ENCODE results near the gene OR8G5.

The OR8G5 gene

DNA sequence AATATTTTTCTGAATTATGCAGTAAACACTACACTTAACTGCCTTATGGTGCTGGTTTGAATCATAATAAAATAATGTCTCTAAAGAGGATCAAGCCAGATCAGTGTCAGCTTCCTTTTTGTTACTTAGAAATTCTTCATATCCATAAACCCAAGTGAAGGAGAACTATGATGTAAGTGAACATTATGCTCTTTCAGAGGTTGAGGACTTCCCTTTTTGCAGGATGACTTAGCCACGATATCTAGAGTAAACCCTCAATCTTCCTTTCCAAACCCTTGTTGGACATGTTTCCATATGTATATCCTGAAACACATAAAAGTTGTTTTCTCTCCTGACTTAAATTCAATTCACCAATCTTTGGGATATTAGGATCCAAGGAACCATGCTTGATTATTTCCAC lies 38.5 kb downstream of the OR8G5 start:
- DNase-seq, result no peak

DNA sequence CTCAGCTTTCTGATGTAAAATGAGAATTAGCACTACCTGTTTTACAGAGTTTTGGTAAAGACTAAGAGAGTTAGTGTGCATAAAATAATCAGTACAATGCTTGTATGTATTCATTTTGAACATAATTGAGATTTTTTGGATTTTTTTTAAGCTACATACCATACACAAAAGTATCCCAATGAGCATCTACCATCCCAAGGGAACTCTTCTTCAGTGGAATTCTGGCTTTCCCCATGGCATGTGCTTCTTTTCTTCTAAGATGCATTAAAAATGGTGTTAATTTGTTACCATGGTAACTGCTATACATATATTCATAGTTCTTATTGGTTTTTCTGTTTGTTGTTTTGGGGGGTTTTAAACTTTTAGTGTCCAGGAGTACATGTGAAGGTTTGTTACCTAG lies 39.8 kb downstream of the OR8G5 start:
- DNase-seq, result no peak

DNA sequence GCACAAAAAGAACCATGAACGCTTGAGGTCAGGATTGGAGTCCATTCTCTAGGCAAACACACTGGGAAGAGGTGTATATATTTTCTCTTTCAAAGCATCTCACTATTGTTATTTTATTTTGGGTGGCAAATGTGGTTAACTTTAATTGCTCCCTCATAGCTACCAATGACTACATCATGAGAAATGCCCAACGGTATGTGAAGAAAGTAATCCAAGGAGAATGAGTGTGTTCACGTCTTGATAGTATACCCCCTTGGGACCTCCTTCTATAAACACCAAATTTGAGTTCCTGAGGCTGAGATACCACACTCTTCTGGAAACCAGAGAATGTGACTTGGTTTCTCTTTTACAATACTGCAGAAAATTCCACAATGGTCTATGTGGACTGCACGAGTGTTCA lies 41.7 kb downstream of the OR8G5 start:
- no peak for DNase-seq

DNA sequence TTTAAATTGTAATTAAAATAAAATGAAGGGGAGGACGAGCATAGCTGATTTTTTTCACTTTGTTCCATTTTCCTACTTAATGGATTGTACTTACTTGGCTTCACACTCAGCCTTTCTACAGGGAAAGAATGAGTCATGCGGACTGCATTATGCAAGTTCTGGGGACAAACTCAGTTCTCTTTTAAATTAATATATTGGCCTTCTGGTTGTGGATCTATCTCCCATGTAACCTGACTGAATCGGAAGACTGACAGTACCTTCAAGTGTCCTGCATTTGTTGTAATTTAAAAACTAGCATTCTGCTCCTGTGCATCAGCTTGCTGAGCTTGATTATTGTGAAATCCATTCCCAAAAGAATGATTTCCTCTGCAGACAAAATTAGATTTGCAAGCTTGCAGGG lies 45.4 kb downstream of the OR8G5 start:
- no peak for DNase-seq

DNA sequence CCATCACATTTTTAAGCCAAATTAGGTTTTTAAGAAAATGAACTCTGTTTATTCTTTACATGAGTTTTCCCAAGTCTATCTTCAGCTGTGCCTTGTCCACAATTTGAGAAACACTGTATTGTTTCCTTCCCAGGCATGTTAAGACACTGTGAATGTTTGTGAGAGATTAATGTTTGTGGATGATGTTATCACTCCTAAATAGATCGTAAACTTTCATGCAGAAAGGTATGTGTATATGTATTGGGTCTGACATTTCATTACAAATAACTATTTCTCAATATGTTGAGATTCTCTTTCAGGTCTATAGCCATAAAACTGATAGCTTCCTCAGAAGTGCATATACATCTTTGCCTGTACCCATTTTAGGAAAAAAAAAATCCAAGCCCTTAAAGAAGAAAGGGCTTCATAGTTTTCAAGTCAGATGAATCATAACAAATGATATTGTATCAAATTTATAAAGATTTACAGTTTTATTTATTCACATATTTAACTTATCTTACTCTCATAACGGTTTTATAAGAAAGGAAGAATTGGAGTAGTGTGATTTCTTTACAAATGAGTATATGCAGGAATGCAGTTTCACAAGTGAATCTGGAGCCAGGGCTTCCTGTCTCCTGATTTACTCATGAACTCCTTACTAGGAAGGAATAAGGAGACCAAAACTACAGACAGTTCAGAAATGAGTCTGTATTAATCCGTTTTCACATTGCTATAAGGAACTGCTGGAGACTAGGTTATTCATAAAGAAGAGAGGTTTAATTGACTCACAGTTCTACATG lies 46.4 kb downstream of the OR8G5 start:
- no peak for DNase-seq

DNA sequence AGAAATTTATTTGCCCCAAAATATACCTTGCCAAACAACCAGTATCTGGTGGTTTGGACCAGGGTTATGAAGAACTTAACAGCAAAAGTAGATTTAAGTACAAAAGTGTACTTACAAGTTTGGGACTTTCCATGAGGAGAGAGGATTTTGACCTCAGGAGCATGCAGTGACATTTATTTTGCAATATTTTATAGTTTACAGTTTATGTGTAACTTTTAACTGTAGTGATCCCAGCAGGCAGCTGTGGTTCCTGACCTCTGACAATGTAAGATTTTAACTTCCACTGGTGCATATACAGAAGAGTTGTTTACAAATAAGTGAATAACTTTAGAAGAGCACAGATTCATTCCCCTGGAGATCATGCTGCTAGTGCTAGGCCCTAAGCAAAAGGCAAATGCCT lies 50.9 kb downstream of the OR8G5 start:
- no peak for DNase-seq

DNA sequence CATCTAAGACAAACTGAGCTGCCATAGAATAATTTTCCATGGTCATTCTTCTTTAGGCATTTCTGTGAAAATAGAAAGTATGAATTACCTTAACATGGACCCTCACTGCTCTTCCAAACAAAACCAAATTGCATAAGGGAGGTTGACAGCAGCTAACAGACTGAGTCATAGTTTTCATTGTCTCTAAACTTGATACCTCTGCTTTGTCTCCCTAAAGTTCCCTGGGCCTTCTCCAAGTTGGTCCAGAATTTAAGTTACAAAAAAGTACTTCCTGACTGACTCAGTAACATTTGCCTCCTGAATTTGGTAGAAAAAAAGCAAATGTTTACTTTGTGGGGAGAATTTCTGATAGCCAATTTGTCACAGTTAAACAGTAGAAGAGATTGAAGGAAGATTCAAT lies 54.5 kb downstream of the OR8G5 start:
- DNase-seq, result no peak

DNA sequence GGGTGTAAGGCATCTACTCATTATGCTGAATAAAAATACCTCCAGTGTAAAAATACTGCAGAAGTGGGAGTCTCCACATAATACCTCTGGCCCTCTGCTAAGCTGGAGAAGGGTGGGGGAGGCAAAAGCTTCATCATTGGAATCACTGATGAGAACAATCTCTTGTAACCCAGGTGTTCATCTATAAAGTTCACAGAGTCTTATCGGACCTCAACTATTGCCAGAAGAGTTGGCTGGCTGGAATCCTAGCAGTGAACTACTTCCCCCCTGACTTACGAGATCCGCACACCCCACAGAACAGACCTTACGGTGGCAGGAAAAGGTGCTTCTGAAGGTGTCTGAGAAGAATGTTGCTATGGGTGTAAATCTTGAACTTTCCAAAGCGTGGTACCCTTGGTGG lies 55.1 kb downstream of the OR8G5 start:
- DNase-seq, result no peak

DNA sequence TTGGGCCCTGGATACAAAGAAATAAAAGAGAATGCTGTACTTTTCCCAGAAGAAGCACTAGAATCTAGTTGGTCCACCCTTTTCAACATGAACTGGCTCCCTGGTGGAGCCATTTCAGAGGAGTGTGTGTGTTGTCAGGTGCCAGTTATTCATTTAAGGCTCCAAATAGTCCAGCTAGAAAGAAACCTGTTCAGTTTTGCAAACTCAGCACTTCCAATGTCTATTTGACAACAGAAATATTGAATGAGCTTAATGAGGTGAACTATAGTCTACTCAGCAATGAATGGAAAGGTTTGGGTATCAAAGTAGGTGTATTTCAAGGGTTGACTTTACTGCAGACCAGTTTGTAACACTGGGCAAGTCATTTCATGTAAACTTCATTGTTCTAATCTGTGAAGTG lies 55.5 kb downstream of the OR8G5 start:
- DNase-seq, result no peak

DNA sequence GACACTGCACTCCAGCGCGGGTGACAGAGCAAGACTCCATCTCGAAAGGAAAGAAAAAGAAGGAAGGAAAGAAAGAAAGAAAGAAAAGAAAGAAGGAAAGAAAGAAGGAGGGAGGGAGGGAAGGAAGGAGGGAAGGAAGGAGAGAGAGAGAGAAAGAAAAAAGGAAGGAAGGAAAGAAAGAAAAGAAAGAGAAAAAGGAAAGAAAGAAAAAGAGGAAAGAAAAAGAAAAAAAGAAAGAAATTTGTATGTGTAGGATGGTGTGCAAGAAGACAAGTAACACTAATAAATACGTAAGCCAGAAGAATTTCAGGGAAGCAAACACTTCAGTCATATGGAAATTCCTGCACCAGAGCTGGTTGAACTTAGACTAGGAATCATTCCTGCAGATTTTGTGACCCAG lies 57.0 kb downstream of the OR8G5 start:
- DNase-seq, result no peak

DNA sequence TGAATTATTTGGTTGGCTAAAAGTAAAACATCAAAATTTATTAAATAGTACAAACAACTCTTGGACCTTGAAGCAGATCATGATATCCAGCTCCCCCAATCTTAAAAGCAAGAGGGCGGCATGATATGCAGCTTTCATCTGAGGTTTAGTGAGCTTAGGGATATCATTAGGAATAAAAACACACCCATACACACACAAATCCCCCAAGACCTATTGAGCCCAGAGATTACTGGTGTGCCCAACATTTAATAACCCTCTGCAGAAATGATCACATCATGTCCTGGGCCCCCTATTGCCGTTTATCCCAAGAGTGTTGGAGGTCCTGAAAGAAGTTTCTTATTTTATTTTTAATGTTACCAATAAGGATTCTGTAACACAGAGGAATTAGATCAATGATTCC lies 57.7 kb downstream of the OR8G5 start, which contains the start of gene OR8D1:
Gene OR8D1 (minus strand): TSS at position 101 of the 400 bp plus-strand sequence. CDS start 3,183 bp downstream, outside the sequence.
- DNase-seq, result no peak

DNA sequence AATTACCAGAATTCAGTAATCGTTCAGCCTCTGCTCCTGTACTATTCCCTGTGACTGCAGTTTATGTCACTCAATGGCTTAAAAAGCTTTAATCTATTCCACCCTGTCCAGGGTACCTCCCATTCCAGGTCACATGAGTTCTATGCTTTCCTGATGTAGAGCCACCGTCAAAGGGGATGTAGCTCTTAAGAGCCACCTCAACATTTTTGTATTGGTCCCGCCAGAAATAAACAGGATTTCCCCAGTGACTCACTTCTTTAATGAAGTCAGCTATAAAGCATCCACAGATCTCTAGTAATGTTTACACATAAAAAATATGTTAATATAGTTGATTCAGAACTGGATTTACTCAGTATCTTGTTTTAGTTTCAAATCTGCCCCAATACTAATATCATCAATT lies 58.9 kb downstream of the OR8G5 start:
- DNase-seq, result no peak
